Activated T-cell treated with anti-CD3 and anti-CD28 coated beads for 48 hours (primary cell): Measurements from ENCODE around the gene SLC7A1.

ENCODE experiments used
- DNase-seq: peaks from one replicate; pipeline ENCODE4 v3.0.0-alpha.2; 2020; ENCODE audit warnings: low read depth

The SLC7A1 gene

GRCh38 chr13:29551214-29551613, 44.3 kb downstream of the SLC7A1 start:
- DNase-seq = no peak

- no peak for DNase-seq
These were observed 45.0 kb downstream of the SLC7A1 start for GRCh38 chr13:29550430-29550988.

GRCh38 chr13:29548722-29549121, 46.8 kb downstream of the SLC7A1 start:
- no peak for DNase-seq

GRCh38 chr13:29547153-29547552, 48.3 kb downstream of the SLC7A1 start:
- DNase-seq = no peak

GRCh38 chr13:29546662-29547061, 48.8 kb downstream of the SLC7A1 start:
- DNase-seq = no peak

- no peak for DNase-seq
These were observed 49.5 kb downstream of the SLC7A1 start for GRCh38 chr13:29545988-29546387.

GRCh38 chr13:29543230-29544215, 52.0 kb downstream of the SLC7A1 start:
- DNase-seq = peak; percentile 64

- no peak for DNase-seq
These were observed 53.1 kb downstream of the SLC7A1 start for GRCh38 chr13:29542381-29542780.

- DNase-seq = no peak
These were observed 54.1 kb downstream of the SLC7A1 start for GRCh38 chr13:29541400-29541799.

GRCh38 chr13:29540799-29541198, 54.7 kb downstream of the SLC7A1 start:
- no peak for DNase-seq

GRCh38 chr13:29540334-29540733, 55.2 kb downstream of the SLC7A1 start:
- no peak for DNase-seq

- DNase-seq = no peak
These were observed 55.6 kb downstream of the SLC7A1 start for GRCh38 chr13:29539856-29540255.

- no peak for DNase-seq
These were observed 56.8 kb downstream of the SLC7A1 start for GRCh38 chr13:29538652-29539040.

- no peak for DNase-seq
These were observed 57.5 kb downstream of the SLC7A1 start for GRCh38 chr13:29537736-29538651.

- DNase-seq = no peak
These were observed 58.6 kb downstream of the SLC7A1 start for GRCh38 chr13:29536853-29537252.

- DNase-seq = no peak
These were observed 59.5 kb downstream of the SLC7A1 start for GRCh38 chr13:29535663-29536655.

GRCh38 chr13:29534083-29534482, 61.4 kb downstream of the SLC7A1 start:
- DNase-seq = no peak

GRCh38 chr13:29532821-29533220, 62.7 kb downstream of the SLC7A1 start:
- no peak for DNase-seq

- DNase-seq = no peak
These were observed 63.4 kb downstream of the SLC7A1 start for GRCh38 chr13:29532116-29532515.

GRCh38 chr13:29530901-29531300, 64.6 kb downstream of the SLC7A1 start:
- no peak for DNase-seq

GRCh38 chr13:29529754-29530153, 65.7 kb downstream of the SLC7A1 start:
- DNase-seq = no peak
